ENCODE data around the gene ASCC2.
"Not testable (repeated sequence)": the region's sequence is repeated elsewhere in the genome, so short reads cannot be mapped to it uniquely, and the experiment has no call there.

Gene ASCC2

DNA sequence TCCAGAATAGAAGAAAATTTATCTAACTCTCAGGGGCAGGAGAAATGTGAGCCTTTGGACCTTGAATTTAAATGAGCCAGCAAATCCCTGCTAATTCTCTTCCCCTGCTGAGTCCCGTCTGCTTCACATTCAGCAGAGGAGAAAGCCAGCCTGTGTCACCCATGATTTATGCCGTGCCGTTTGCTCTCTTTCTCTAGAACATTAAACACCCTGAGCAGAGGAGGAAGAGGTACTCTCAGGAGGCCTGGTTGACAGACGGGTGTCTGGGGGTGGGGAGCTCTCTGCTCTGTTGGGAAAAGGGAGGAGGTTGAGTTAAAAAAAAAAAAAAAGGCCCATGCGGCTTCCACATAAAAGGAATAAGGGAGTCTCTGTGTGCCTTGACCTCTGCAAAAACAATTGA is 33.6 kb upstream of the ASCC2 start:
- POLR2A ChIA-PET = interaction anchor here (0.8 kb wide), 1 partner anchor 11 kb away, joined by 3 read pairs; the partner anchor contains the start of gene MTMR3
- DNase-seq (ENCODE audit: extremely low spot score) = peak; percentile 60
- TF ChIP-seq ZNF384 (IDR thresholded peaks at IDR 0.05) (peak; percentile 65), PKNOX1 (IDR thresholded peaks at IDR 0.05) (peak; percentile 97), NFRKB (IDR thresholded peaks at IDR 0.05) (no peak)
- CTCF ChIA-PET = interaction anchor here (1.2 to 1.4 kb wide), 2 partner anchors 46 to 134 kb away, joined by 3 read pairs; no protein-coding TSS in a partner anchor

DNA sequence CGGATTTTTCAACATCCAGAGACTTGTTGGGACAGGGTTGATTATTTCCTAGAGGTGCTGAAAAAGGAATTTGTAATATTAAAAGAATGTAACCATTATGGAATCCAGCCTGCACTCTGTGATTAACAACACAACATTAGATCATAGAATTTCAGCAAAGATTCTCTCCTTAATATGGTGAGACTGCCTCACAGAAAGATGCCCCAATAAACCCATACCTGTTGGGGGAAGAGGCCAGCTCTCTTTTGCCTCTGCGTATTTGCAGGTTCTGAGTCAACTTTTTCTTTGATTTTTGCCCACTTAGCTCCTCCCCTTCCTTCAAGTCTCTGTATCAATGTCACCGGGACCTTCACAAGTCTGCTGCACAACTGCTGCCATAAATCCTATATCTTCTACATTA is 32.5 kb upstream of the ASCC2 start:
- CTCF ChIA-PET = interaction anchor here (1.2 kb wide), 1 partner anchor 47 kb away, joined by 3 read pairs; no protein-coding TSS in a partner anchor
- no peak for TF ChIP-seq ELF4 (IDR thresholded peaks at IDR 0.05)
- no peak for TF ChIP-seq FOXA1 (IDR thresholded peaks at IDR 0.05)
- TF ChIP-seq NFRKB (IDR thresholded peaks at IDR 0.05) = no peak
- no peak for TF ChIP-seq SP1 (IDR thresholded peaks at IDR 0.05)
- TF ChIP-seq SUZ12 (IDR thresholded peaks at IDR 0.05) = no peak
- TF ChIP-seq ARNT (IDR thresholded peaks at IDR 0.05) = no peak
- TF ChIP-seq PKNOX1 (IDR thresholded peaks at IDR 0.05) = no peak
- TF ChIP-seq HDGF (IDR thresholded peaks at IDR 0.05; ENCODE audit: borderline replicate concordance) = no peak
- no peak for TF ChIP-seq CTBP1 (IDR thresholded peaks at IDR 0.05; ENCODE audit: borderline replicate concordance)
- TF ChIP-seq BHLHE40 (IDR thresholded peaks at IDR 0.05; ENCODE audit: borderline replicate concordance) = no peak
- TF ChIP-seq FOXK2 (IDR thresholded peaks at IDR 0.05) = no peak
- no peak for DNase-seq (ENCODE audit: extremely low spot score)
- POLR2A ChIA-PET = interaction anchor here (1.3 kb wide), 1 partner anchor 13 kb away, joined by 5 read pairs; the partner anchor contains the start of gene MTMR3

GRCh38 chr22:29867851-29868250 is 29.8 kb upstream of the ASCC2 start:
- CTCF ChIA-PET = interaction anchor here (1.2 kb wide), 1 partner anchor 178 kb away, joined by 3 read pairs; no protein-coding TSS in a partner anchor
- POLR2A ChIA-PET = no interaction called here

GRCh38 chr22:29867260-29867659 is 29.2 kb upstream of the ASCC2 start:
- DNase-seq (ENCODE audit: extremely low spot score) = no peak
- POLR2A ChIA-PET = no interaction called here
- TF ChIP-seq ZNF384 (IDR thresholded peaks at IDR 0.05) (no peak), SP1 (IDR thresholded peaks at IDR 0.05) (no peak), HDGF (IDR thresholded peaks at IDR 0.05; ENCODE audit: borderline replicate concordance) (no peak), FOXM1 (IDR thresholded peaks at IDR 0.05; ENCODE audit: borderline replicate concordance) (no peak), ELF4 (IDR thresholded peaks at IDR 0.05) (no peak), CTBP1 (IDR thresholded peaks at IDR 0.05; ENCODE audit: borderline replicate concordance) (no peak), ARNT (IDR thresholded peaks at IDR 0.05) (no peak), PKNOX1 (IDR thresholded peaks at IDR 0.05) (no peak), FOXK2 (IDR thresholded peaks at IDR 0.05) (no peak), L3MBTL2 (conservative IDR thresholded peaks at IDR 0.05) (no peak), LEF1 (IDR thresholded peaks at IDR 0.05; ENCODE audit: borderline replicate concordance) (no peak)
- CTCF ChIA-PET = interaction anchor here (1.2 kb wide), 1 partner anchor 177 kb away, joined by 3 read pairs; no protein-coding TSS in a partner anchor

More at GRCh38 chr22:29867851-29868250, 29.8 kb upstream of the ASCC2 start:
- TF ChIP-seq FOXA1 (IDR thresholded peaks at IDR 0.05) (no peak), CTBP1 (IDR thresholded peaks at IDR 0.05; ENCODE audit: borderline replicate concordance) (no peak), SP1 (IDR thresholded peaks at IDR 0.05) (no peak), SUZ12 (IDR thresholded peaks at IDR 0.05) (no peak), NFRKB (IDR thresholded peaks at IDR 0.05) (no peak), LEF1 (IDR thresholded peaks at IDR 0.05; ENCODE audit: borderline replicate concordance) (no peak), BHLHE40 (IDR thresholded peaks at IDR 0.05; ENCODE audit: borderline replicate concordance) (no peak), ZNF384 (IDR thresholded peaks at IDR 0.05) (no peak), TARDBP (IDR thresholded peaks at IDR 0.05) (no peak)
- DNase-seq (ENCODE audit: extremely low spot score) = no peak

- CTCF ChIA-PET; POLR2A ChIA-PET; DNase-seq (ENCODE audit: extremely low spot score): not testable (repeated sequence)
These were observed 27.5 kb upstream of the ASCC2 start for GRCh38 chr22:29865572-29865971.

DNA sequence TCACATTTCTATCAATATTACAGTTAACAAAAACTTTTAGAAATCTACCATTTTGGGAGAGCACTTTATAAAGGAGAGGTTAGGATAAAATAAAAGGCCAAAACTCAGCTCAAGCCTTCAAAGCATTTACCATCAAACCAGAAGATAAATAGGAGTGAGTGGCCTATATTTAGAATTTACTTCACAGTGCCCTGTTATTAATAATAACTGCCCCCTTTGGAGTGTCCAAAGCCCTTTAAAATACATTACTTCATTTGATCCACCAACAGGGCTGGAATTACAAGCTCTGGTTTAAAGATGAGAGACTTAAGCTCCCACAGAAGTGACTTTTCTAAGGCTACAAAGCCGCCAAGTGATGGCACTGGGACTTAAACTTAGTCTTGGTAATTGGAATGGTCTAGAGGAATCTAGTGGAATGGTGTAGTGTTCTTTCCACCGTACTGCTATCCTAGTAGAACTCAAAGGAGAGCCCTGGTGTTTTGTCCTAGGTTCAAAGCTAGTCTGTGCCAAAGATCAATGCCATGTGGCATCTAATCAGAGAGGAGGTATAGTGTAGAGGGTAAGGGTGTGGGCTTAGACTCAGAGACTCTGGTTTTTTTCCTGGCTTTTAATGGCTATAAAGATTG is 23.7 kb upstream of the ASCC2 start:
- no peak for DNase-seq (ENCODE audit: extremely low spot score)
- ChIA-PET POLR2A (interaction anchor here (0.6 to 1.6 kb wide), 3 partner anchors 14 to 373 kb away, joined by 3 to 6 read pairs (median 4); partner anchors contain the start of gene ASCC2), CTCF (no interaction called here)
- TF ChIP-seq LEF1 (IDR thresholded peaks at IDR 0.05; ENCODE audit: borderline replicate concordance) (no peak), NFRKB (IDR thresholded peaks at IDR 0.05) (no peak), BHLHE40 (IDR thresholded peaks at IDR 0.05; ENCODE audit: borderline replicate concordance) (no peak), SUZ12 (IDR thresholded peaks at IDR 0.05) (no peak)

Data from HEK293T (cell line).